Heart right ventricle (tissue), 16 donors: Measurements from ENCODE around the gene COA8. TPM values are rescaled to one million over a fixed set of nuclear protein-coding genes. Genes with fewer than 3 reads are reported as not detected.

Experiments used
- ATAC-seq, 8 donors: fragments of 200-7000 bp; cut with Tn5 transposase; one replicate each; pipeline ENCODE4 v1.9.1; 2020; ENCODE audit warnings: mild to moderate bottlenecking in 8 of 8, moderate library complexity in 8 of 8, moderate number of reproducible peaks in 1 of 8
- DNase-seq, 2 donors: peaks; one replicate each; pipeline ENCODE4 v3.0.0-alpha.2; 2020
- H3K27ac ChIP-seq, 10 donors: fragments of 200-600 bp; sonication (generic) in 2 of 10; one replicate each; pipeline versions ENCODE4 v1.5.0 to v1.8.0; 2020 to 2022; ENCODE audit warnings: mild to moderate bottlenecking in 3 of 10
- H3K27me3 ChIP-seq, 7 donors: fragments of 200-600 bp; one replicate each; pipeline ENCODE4 v1.8.0; 2021 to 2022; ENCODE audit warnings: mild to moderate bottlenecking in 2 of 7
- H3K36me3 ChIP-seq, 9 donors: fragments of 200-600 bp; sonication (generic) in 1 of 9; one replicate each; pipeline versions ENCODE4 v1.5.0 to v1.8.0; 2020 to 2022; ENCODE audit warnings: mild to moderate bottlenecking in 2 of 9
- H3K4me1 ChIP-seq, 9 donors: fragments of 200-600 bp; sonication (generic) in 1 of 9; one replicate each; pipeline versions ENCODE4 v1.5.0 to v1.8.0; 2020 to 2022; ENCODE audit warnings: mild to moderate bottlenecking in 4 of 9
- H3K4me3 ChIP-seq, 10 donors: fragments of 200-600 bp; sonication (generic) in 2 of 10; one replicate each; pipeline versions ENCODE4 v1.5.0 to v1.8.0; 2020 to 2022; ENCODE audit warnings: mild to moderate bottlenecking in 7 of 10, moderate library complexity in 2 of 10
- H3K9me3 ChIP-seq, 11 donors: fragments of 200-600 bp in 10 of 11; sonication (generic) in 2 of 11; one replicate each; pipeline versions ENCODE4 v1.5.0 to v1.8.0; 2013 to 2022; ENCODE audit warnings: mild to moderate bottlenecking in 2 of 11, control low read depth in 1 of 11, moderate library complexity in 1 of 11
- CTCF ChIP-seq, 9 donors: fragments of 200-600 bp; sonication (generic) in 2 of 9; IDR thresholded peaks; one replicate each; pipeline versions ENCODE4 v1.5.0 to v1.8.0; 2021 to 2022; ENCODE audit warnings: antibody characterized with exemption in 9 of 9, mild to moderate bottlenecking in 5 of 9, moderate library complexity in 1 of 9
- WGBS, 2 donors: extraction: QIAGEN DNeasy Blood & Tissue Kit; methylation state at CpG; one replicate each; pipeline ENCODE4 v1.1.7; 2013; ENCODE audit warnings: inconsistent platforms in 1 of 2; 5-methylcytosine and 5-hydroxymethylcytosine counted together
- intact Hi-C, 10 donors: fragments of 100-400 bp; cut with DNase I; formaldehyde crosslinking; loops; one replicate each; pipeline versions ENCODE4 v1.11.1 to v1.14.2; 2022
- polyA plus RNA-seq, 2 donors: library from polyadenylated mRNA; stranded (reverse); fragments of 200-250 nt; gene quantifications; one replicate each; pipeline ENCODE4 v1.2.3, GENCODE V29; 2013
- total RNA-seq, 10 donors: library from RNA; stranded (reverse); fragmentation: NEBNext Ultra II Directional in 3 of 10; extraction: Animal tissue kit (Norgen Biotek cat#: 25700) in 3 of 10; gene quantifications; one replicate each; pipeline versions ENCODE4 v1.2.1 to v1.2.4, GENCODE V29; 2021 to 2023
- donor health status: Arrhythmogenic right ventricular cardiomyopathy.
- donor health status: ischemic (EF 13 %, LVEDD 7.1; RV severe dilation, severe dysfunction).
- donor health status: healthy with polysubstance abuse.
- donor health status: DM: no; HTN: yes; CAD: no.
- donor health status: DM: no; HTN: no; CAD: no.
- donor health status: ischemic (EF 25% LVEDD 6.9; RV normal size, moderate dysfunction).
- donor health status: ischemic (EF 25% LVEDD 5.7; RV mildly dilated, moderate dysfunction).
- donor health status: healthy.
- donor health status: DM: yes; HTN: yes; CAD: no.
- donor health status: Ischemic cardiomyopathy.
- donor health status: ischemic (EF 35%, LVEDD 5.7; RV mildly dilated, moderate dysfunction).
- donor health status: nonischemic (EF 11% LVEDD 7.7; RV severe dilation, severe dysfunction).
- donor health status: DM: yes; HTN: yes; CAD: no.
- donor health status: PGD.
- donor health status: ischemic (EF 29% LVEDD 5.4; RV normal size, mild dysfunction).
- donor health status: nonischemic (EF 23%, LVEDD 6.1; RV moderate dilation, normal function).

Gene COA8
- total and polyA plus RNA-seq, 12 donors, result 33.3 to 141 (median 43.8) TPM

DNA sequence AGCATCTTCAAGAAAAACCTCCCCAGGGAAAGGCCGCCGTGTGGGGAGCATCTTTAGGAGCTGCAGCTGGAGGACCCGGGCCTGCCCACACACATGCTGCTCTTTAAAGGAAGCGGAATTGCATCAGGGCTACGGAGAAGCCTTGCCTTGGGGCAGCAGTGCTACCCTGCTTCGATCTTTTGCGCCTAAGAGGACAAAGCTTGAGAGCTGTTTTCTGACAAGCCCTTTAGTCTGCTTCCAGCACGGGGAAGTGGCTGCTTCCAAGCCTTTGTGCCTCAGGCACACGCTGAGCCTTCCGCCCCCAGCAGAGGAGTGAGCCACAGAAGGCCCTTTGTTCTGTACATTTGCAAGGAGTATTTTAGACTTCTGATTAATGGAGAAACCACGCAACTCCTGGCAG is 31.5 kb downstream of the COA8 start:
- ATAC-seq (peak; percentile 43 to 85 (median 68)), DNase-seq (peak; percentile 25 to 49)
- H3K4me3 ChIP-seq, result peak overlapping the region in 2 of 10 donors; percentile 5 to 24
- 48 to 50% methylated on average over 9 to 11 of the region's 11 CpGs for WGBS, 2 donors
- H3K4me1 ChIP-seq, result peaks cover 0 to 37% (median 22%) of the 10 kb centered on the region in 9 donors
- intact Hi-C loops, result no loop called here
- H3K27ac ChIP-seq, result peak overlapping the region in 8 of 10 donors; percentile 41 to 70 (median 52)
- H3K9me3 ChIP-seq, result no peaks in the 10 kb centered on the region
- H3K27me3 ChIP-seq, result no peaks in the 10 kb centered on the region
- no peak for TF ChIP-seq CTCF (IDR thresholded peaks at IDR 0.05)
- H3K36me3 ChIP-seq, result peaks cover 0 to 24% (median 0%) of the 10 kb centered on the region in 9 donors

GRCh38 chr14:103597623-103598377 is 35.0 kb downstream of the COA8 start:
- intact Hi-C loops, result no loop called here

GRCh38 chr14:103600503-103600902 is 37.7 kb downstream of the COA8 start:
- ATAC-seq (no peak), DNase-seq (no peak)
- no peak overlapping the region for H3K4me3 ChIP-seq
- 97 to 99% methylated on average over 5 of the region's 5 CpGs for WGBS, 2 donors
- H3K4me1 ChIP-seq, result peaks cover 0 to 13% (median 0%) of the 10 kb centered on the region in 9 donors
- no peak for TF ChIP-seq CTCF (IDR thresholded peaks at IDR 0.05)
- H3K36me3 ChIP-seq, result no peaks in the 10 kb centered on the region
- H3K9me3 ChIP-seq, result no peaks in the 10 kb centered on the region
- intact Hi-C loops, result no loop called here
- no peaks in the 10 kb centered on the region for H3K27me3 ChIP-seq
- no peak overlapping the region for H3K27ac ChIP-seq

More at GRCh38 chr14:103597623-103598377, 35.0 kb downstream of the COA8 start:
- Histone ChIP-seq H3K4me3 (no peak overlapping the region), H3K27me3 (no peaks in the 10 kb centered on the region), H3K27ac (peak overlapping the region in 3 of 10 donors; percentile 17 to 57 (median 55)), H3K4me1 (peaks cover 0 to 37% (median 19%) of the 10 kb centered on the region in 9 donors), H3K9me3 (no peaks in the 10 kb centered on the region), H3K36me3 (no peaks in the 10 kb centered on the region)
- ATAC-seq (peak in 6 of 8 donors; percentile 53 to 88 (median 72)), DNase-seq (no peak)
- WGBS, 2 donors, result 89 to 91% methylated on average over 10 of the region's 10 CpGs
- no peak for TF ChIP-seq CTCF (IDR thresholded peaks at IDR 0.05)

- Histone ChIP-seq H3K27me3 (peaks cover 0 to 11% (median 0%) of the 10 kb centered on the region in 7 donors), H3K4me1 (peaks cover 11 to 26% (median 22%) of the 10 kb centered on the region in 9 donors), H3K4me3 (no peak overlapping the region), H3K9me3 (no peaks in the 10 kb centered on the region), H3K27ac (no peak overlapping the region), H3K36me3 (no peaks in the 10 kb centered on the region)
- 95% methylated on average over 5 of the region's 5 CpGs for WGBS, 2 donors
- no peak for DNase-seq
- no peak for ATAC-seq
- intact Hi-C loops, result no loop called here
- no peak for TF ChIP-seq CTCF (IDR thresholded peaks at IDR 0.05)
Observed at GRCh38 chr14:103604620-103605019, 41.9 kb downstream of the COA8 start.
